SH-SY5Y (cell line): ENCODE measurements around the gene LCT.

ENCODE experiments used
- GATA2 ChIP-seq: IDR thresholded peaks from 2 replicates; pipeline ENCODE4 v1.6.1; 2011; ENCODE audit warnings: mild to moderate bottlenecking, low read depth, low read length
- GATA3 ChIP-seq: IDR thresholded peaks from 2 replicates; pipeline ENCODE4 v1.6.1; 2011; ENCODE audit warnings: low read depth, mild to moderate bottlenecking, low read length, moderate library complexity

DNA sequence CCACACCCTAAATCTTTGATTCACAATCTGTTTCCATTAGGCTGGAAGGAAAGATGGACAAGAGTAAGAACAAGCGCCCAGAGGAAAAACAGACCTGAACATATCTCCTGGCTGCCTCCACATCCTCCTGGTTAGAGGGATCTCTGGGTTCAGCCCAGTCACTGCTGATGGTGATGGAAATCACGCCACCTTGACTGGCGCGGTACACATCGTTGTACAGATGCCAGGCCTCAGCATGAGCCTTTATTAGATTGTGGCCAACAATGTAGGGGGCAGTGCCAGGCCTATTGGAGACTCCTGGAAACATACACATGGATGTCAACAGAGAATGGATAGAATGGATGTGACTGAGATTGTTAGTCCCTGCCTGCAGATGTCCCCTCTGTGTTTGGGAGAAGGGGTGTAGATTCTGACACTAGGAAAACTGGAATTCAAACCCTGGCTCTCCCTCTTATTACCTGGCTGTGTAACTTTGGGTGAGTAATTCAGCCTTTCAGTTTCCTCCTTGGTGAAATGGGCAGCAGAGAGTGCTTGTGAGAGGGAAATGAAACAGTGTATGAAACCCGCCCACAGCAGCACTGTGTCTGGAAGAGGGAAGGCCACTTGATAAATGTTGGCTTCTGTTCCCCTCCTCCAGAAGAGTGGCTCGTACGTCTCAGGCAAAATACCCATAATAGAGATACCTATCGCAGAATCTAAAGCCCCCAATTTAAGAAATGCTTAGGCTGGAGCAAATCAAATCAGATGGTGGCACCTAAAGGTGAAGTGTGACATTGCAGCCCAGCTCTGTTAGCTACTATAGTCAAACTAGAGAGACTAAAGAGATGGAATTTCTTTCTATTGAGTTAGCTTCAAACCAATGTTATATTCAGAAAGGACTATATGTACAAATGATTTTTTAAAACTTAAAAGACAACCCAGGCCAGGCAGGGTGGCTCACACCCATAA, 36.2 kb downstream of the LCT start:
- TF ChIP-seq GATA3: no peak
- no peak for TF ChIP-seq GATA2
